Neural cell (in vitro differentiated cells): ENCODE data around the gene RPS8. TPM values are rescaled to one million over a fixed set of nuclear protein-coding genes. Genes with fewer than 3 reads are reported as not detected.

Experiments used
- H2AFZ ChIP-seq: fragments of 200-600, 300-800 bp; sonication (generic), shearing (Covaris generic); 2 replicates; pipeline ENCODE4 v1.6.0; 2014; ENCODE audit warnings: low read depth, mild to moderate bottlenecking, antibody characterized with exemption, low read length, moderate library complexity
- H3F3A ChIP-seq: fragments of 200-600 bp; shearing (Covaris generic); 2 replicates; pipeline ENCODE4 v1.6.1; 2016; ENCODE audit warnings: mild to moderate bottlenecking, moderate library complexity, mixed read lengths, antibody characterized with exemption, low read length; ENCODE audit not compliant: insufficient read depth, poor library complexity, severe bottlenecking
- H3K27ac ChIP-seq: fragments of 200-600, 300-800 bp; sonication (generic), shearing (Covaris generic); 2 replicates; pipeline ENCODE4 v1.5.1; 2014; ENCODE audit warnings: mild to moderate bottlenecking, low read length, moderate library complexity
- H3K27me3 ChIP-seq: fragments of 300-800, 200-600 bp; sonication (generic), shearing (Covaris generic); 2 replicates; pipeline ENCODE4 v1.6.0; 2014; ENCODE audit warnings: mild to moderate bottlenecking, low read depth, low read length, moderate library complexity; ENCODE audit not compliant: insufficient read depth
- H3K36me3 ChIP-seq: fragments of 300-800, 200-600 bp; sonication (generic), shearing (Covaris generic); 2 replicates; pipeline ENCODE4 v1.5.1; 2014; ENCODE audit warnings: mild to moderate bottlenecking, antibody characterized with exemption, low read length, moderate library complexity; ENCODE audit not compliant: insufficient read depth
- H3K4me2 ChIP-seq: fragments of 300-800, 200-600 bp; sonication (generic), shearing (Covaris generic); 2 replicates; pipeline ENCODE4 v1.6.0; 2014; ENCODE audit warnings: mild to moderate bottlenecking, low read length
- H3K4me3 ChIP-seq: fragments of 300-800, 200-600 bp; sonication (generic), shearing (Covaris generic); 2 replicates; pipeline ENCODE4 v1.5.1; 2014; ENCODE audit warnings: mild to moderate bottlenecking, low read length, moderate library complexity
- H3K79me2 ChIP-seq: fragments of 200-600 bp; shearing (Covaris generic); replicated peaks from 2 replicates; pipeline ENCODE4 v1.6.0; 2014; ENCODE audit warnings: mild to moderate bottlenecking, low read length, moderate library complexity; ENCODE audit not compliant: insufficient read depth
- H3K9ac ChIP-seq: fragments of 300-800, 200-600 bp; sonication (generic), shearing (Covaris generic); 2 replicates; pipeline ENCODE4 v1.6.1; 2016; ENCODE audit warnings: mild to moderate bottlenecking, low read length, mixed read lengths
- H3K9me2 ChIP-seq: fragments of 200-600 bp; shearing (Covaris generic); 2 replicates; pipeline ENCODE4 v1.6.1; 2016; ENCODE audit warnings: mild to moderate bottlenecking, low read length, mixed read lengths; ENCODE audit not compliant: insufficient read depth
- H3K9me3 ChIP-seq: fragments of 200-600, 300-800 bp; sonication (generic), shearing (Covaris generic); 2 replicates; pipeline ENCODE4 v1.6.1; 2016; ENCODE audit warnings: mild to moderate bottlenecking, mixed run types, low read length, moderate library complexity, mixed read lengths
- H4K20me1 ChIP-seq: fragments of 200-600 bp; shearing (Covaris generic); 2 replicates; pipeline ENCODE4 v1.6.1; 2016; ENCODE audit warnings: mild to moderate bottlenecking, mixed run types; ENCODE audit not compliant: insufficient read depth
- CTCF ChIP-seq: fragments of 450-650 bp; IDR thresholded peaks from 2 replicates; pipeline ENCODE4 v1.5.1; 2014; ENCODE audit warnings: antibody characterized with exemption, mild to moderate bottlenecking, moderate library complexity; ENCODE audit not compliant: poor library complexity, severe bottlenecking
- EP300 ChIP-seq: fragments of 450-650 bp; conservative IDR thresholded peaks from 2 replicates; pipeline ENCODE4 v1.6.1; 2014; ENCODE audit warnings: antibody characterized with exemption, mild to moderate bottlenecking, moderate library complexity; ENCODE audit not compliant: poor library complexity, severe bottlenecking
- EZH2 ChIP-seq: fragments of 200-600, 300-800 bp; shearing (Covaris generic), sonication (generic); IDR thresholded peaks from 2 replicates; pipeline ENCODE4 v1.6.1; 2014; ENCODE audit warnings: antibody characterized with exemption, low read length, borderline replicate concordance, mild to moderate bottlenecking; ENCODE audit not compliant: insufficient read depth, poor library complexity, severe bottlenecking
- MXI1 ChIP-seq: fragments of 450-650 bp; conservative IDR thresholded peaks from 2 replicates; pipeline ENCODE4 v1.6.1; 2014; ENCODE audit warnings: antibody characterized with exemption, mild to moderate bottlenecking; ENCODE audit not compliant: poor library complexity, severe bottlenecking
- POLR2AphosphoS5 ChIP-seq: IDR thresholded peaks from 2 replicates; pipeline ENCODE4 v1.6.1; 2012
- RAD21 ChIP-seq: fragments of 450-650 bp; conservative IDR thresholded peaks from 2 replicates; pipeline ENCODE4 v1.6.1; 2014; ENCODE audit warnings: antibody characterized with exemption, mild to moderate bottlenecking, moderate library complexity
- REST ChIP-seq: IDR thresholded peaks from 2 replicates; pipeline ENCODE4 v1.6.1; 2012; ENCODE audit warnings: borderline replicate concordance
- SMC3 ChIP-seq: fragments of 450-650 bp; conservative IDR thresholded peaks from 2 replicates; pipeline ENCODE4 v1.6.1; 2014; ENCODE audit warnings: antibody characterized with exemption, mild to moderate bottlenecking, moderate library complexity; ENCODE audit not compliant: poor library complexity
- TAF1 ChIP-seq: IDR thresholded peaks from 2 replicates; pipeline ENCODE4 v1.6.1; 2012; ENCODE audit warnings: low read depth
- polyA plus RNA-seq: library from polyadenylated mRNA; depleted of rRNA; stranded (reverse); fragments of >200 nt; gene quantifications from 2 replicates; pipeline ENCODE4 v1.2.3, GENCODE V29; 2014

RPS8 gene
- polyA plus RNA-seq, 1 donor from 2014 or later = 2,015 TPM

- Histone ChIP-seq H3K4me2 (no peak within 1 kb of the TSS), H2AFZ (no peak within 1 kb of the TSS), H3K9me3 (no peaks in the 10 kb centered on the region)
Measured at GRCh38 chr1:44730741-44731512, 44.4 kb upstream of the RPS8 start, which contains the start of gene RNU5D-1. Gene RNU5D-1, minus strand, starts transcription at chr1:44731170.

GRCh38 chr1:44733365-44733764, 42.0 kb upstream of the RPS8 start:
- Histone ChIP-seq H3K36me3 (no peaks in the 10 kb centered on the region), H2AFZ (no peak overlapping the region), H3K27ac (no peak overlapping the region), H3K9me2 (no peaks in the 10 kb centered on the region), H3K9ac (no peak overlapping the region), H3K4me3 (no peak overlapping the region), H3K27me3 (no peaks in the 10 kb centered on the region), H3F3A (no peaks in the 10 kb centered on the region), H3K4me2 (no peak overlapping the region), H4K20me1 (no peaks in the 10 kb centered on the region), H3K9me3 (no peaks in the 10 kb centered on the region), H3K79me2 (no peaks in the 10 kb centered on the region)
- TF ChIP-seq SMC3 (no peak), POLR2AphosphoS5 (no peak), CTCF (no peak), EZH2 (no peak), RAD21 (no peak), MXI1 (no peak)

More at GRCh38 chr1:44730741-44731512, 44.4 kb upstream of the RPS8 start, which contains the start of gene RNU5D-1:
- H3K4me3 ChIP-seq = peak within 1 kb of the TSS; percentile 36
- no peaks in the 10 kb centered on the region for H3K9me2 ChIP-seq
- H3K36me3 ChIP-seq = no peaks in the 10 kb centered on the region
- no peaks in the 10 kb centered on the region for H3K27me3 ChIP-seq
- H3K9ac ChIP-seq = no peak within 1 kb of the TSS
- no peaks in the 10 kb centered on the region for H4K20me1 ChIP-seq
- no peaks in the 10 kb centered on the region for H3F3A ChIP-seq
- no peaks in the 10 kb centered on the region for H3K79me2 ChIP-seq
- H3K27ac ChIP-seq = peak within 1 kb of the TSS; percentile 32
- TF ChIP-seq POLR2AphosphoS5 (peak; percentile 58), SMC3 (peak; percentile 15), EP300 (no peak), TAF1 (no peak), CTCF (peak; percentile 57)

- H3K4me2 ChIP-seq = no peak overlapping the region
- H2AFZ ChIP-seq = no peak overlapping the region
- TF ChIP-seq EP300 (no peak), REST (no peak), RAD21 (no peak), POLR2AphosphoS5 (no peak), TAF1 (no peak), EZH2 (no peak), SMC3 (no peak), CTCF (no peak)
Measured at GRCh38 chr1:44733784-44734183, 41.6 kb upstream of the RPS8 start.

More at GRCh38 chr1:44733784-44734183, 41.6 kb upstream of the RPS8 start:
- no peak overlapping the region for H3K27ac ChIP-seq
- H3F3A ChIP-seq = no peaks in the 10 kb centered on the region
- no peaks in the 10 kb centered on the region for H3K36me3 ChIP-seq
- H3K79me2 ChIP-seq = no peaks in the 10 kb centered on the region
- no peaks in the 10 kb centered on the region for H3K9me3 ChIP-seq
- no peak overlapping the region for H3K9ac ChIP-seq
- H3K4me3 ChIP-seq = no peak overlapping the region
- no peaks in the 10 kb centered on the region for H3K9me2 ChIP-seq
- no peaks in the 10 kb centered on the region for H4K20me1 ChIP-seq
- H3K27me3 ChIP-seq = no peaks in the 10 kb centered on the region
